Measurements from ENCODE around the gene MDM1.

GRCh38 chr12:68261896-68262295 is 70.3 kb downstream of the MDM1 start:
- TF ChIP-seq POLR2A (IDR thresholded peaks at IDR 0.05; ENCODE audit: low read length) (no peak), GATA1 (IDR thresholded peaks at IDR 0.05; ENCODE audit: low read depth, low read length) (no peak)
